Activated T-cell treated with anti-CD3 and anti-CD28 coated beads for 1 hour (primary cell): ENCODE data around the gene ATP5F1D.
A peak's percentile ranks its signal among the peaks of the same experiment; 100 is the strongest.

Source experiments
- DNase-seq: peaks from one replicate; pipeline ENCODE4 v3.0.0-alpha.2; 2020; ENCODE audit warnings: low read depth

ATP5F1D gene

GRCh38 chr19:1259206-1259875, 17.8 kb downstream of the ATP5F1D start:
- DNase-seq, result peak; percentile 50

DNA sequence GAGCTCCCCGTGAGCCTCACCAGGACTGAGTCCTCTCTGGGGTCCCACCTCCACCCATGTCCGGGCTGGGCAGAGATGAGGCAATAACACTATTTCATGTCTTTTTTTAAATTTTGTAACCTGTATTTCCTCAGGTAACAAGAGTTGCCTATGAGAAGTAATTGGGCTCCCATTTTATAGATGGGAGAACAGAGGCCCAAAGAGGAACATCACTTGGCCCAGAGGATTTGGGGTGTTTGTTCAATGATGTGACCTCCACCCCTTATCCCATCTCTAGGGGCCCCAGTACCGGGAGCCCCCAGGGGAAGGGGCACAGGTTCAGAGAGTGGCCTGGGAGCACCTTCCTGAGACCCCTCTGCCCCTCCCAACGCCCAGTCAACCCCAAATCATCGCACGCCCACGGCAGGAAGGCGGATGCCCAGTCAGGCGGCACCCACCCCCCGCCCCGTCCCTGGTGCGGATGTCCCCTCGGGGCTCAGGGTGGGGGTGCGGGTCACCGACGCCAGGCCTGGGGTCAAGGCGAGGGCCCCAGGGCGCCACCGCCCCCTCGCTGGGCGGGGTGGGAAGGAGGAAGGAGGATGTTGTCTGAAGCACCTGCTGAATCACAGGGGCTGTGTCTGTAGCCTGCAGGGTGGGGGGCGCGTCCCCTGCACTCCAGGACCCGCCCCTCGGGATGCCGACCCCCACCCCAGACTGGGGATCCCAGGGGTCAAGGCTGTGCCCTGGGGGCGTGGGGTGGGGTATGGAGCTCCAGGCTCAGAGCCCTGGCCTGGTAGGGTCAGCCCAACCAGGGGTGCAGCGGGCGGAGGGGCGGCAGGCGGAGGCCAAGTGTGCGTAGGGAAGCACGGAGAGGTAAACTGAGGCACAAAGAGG, 18.6 kb downstream of the ATP5F1D start:
- DNase-seq, result no peak

DNA sequence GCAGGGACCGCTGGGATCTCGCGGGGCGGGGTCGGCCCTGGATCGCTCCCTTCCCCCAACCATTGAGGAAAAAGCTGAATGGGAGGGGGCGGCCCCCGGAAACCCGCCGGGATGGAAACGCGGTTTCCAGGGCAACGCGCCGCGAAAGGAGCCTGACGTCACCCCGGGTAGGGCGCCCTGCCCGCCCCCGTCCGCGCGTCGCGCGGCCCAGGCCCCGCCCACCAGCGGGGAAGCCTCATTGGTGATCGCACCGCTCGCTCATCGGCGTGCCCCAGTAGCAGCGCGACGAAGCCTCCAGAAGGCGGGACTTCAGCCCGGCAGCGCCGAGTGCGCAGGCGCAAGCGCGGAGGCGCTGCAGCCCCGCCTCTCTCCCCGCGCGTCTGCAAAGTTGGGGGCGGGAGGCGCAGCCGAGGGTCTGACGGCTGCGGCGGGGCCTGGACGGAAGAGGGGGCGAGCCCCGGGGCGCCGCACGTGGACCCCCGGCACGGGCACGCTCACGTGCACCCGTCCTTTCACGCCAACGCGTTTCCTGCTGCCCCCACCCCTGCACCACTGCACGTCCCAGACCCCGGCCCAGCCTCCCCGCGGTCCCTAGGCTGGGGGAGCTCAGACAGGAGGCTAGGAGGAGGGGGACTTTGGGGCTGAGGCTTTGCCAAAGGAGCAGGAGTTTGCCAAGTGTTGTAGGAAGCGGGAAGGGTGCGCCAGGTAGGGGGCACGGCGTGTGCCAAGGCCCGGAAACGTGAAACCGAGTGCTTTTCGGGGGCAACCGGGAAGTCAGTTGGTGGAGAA, 19.4 kb downstream of the ATP5F1D start:
- peak; percentile 96 for DNase-seq

DNA sequence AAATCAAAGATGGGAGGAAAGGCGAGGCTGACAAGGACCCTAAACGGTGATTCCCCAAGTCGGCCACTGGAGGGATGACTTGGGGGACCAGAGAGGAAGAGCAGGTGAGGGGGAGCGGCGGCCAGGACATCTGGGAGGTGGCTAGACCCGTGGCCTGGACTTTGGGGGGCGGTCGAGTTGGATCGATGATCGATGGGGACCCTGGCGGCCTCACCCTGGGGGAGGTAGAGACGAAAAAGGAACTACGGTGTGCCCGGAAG, 19.9 kb downstream of the ATP5F1D start:
- DNase-seq, result no peak

DNA sequence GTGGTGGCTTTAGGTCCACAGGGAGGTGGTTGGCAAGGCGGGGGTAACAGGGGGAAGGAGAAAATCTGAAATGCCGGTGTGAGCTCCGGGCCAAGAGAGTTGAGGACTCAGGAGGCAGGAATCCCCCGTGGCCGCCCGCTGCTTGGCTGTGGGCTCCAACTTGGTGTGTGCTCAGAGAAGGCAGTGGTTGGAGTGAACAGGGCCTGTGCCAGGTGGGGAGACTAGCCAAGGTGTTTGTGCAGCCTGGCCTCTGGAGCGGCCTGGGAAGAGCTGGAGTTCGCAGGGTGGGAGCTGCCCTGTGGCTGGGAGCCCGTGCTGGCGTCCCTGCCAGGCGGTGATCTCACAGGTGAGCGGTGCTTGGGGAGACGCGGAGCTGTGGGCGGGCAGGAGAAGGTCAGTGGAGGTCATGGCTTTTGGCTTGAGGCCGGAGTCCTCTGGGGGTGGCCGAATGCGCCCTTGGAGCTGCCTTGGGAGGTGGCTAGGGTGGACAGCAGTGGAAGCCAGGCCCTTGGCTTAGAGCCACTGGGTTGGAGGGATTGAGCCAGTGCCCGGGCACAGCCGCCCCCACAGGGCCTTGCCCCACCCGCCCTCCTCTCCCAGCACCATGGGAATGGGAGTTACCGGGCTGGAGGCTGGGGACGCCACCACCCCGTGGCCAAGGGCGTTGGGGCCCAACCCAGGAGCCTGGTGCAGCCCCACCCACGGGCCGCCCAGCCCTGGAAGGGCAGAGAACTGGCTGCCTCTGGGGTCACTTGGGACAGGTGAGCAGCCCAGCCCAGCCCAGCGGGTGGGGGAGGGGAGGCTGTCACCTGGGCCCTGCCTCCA, 20.5 kb downstream of the ATP5F1D start:
- DNase-seq, result no peak

GRCh38 chr19:1262623-1263123, 21.1 kb downstream of the ATP5F1D start:
- no peak for DNase-seq

GRCh38 chr19:1263188-1263587, 21.6 kb downstream of the ATP5F1D start:
- DNase-seq, result no peak

GRCh38 chr19:1264801-1265614, 23.5 kb downstream of the ATP5F1D start:
- no peak for DNase-seq

- DNase-seq, result no peak
These were observed 24.1 kb downstream of the ATP5F1D start for GRCh38 chr19:1265615-1266128.

- DNase-seq, result peak; percentile 75
These were observed 24.8 kb downstream of the ATP5F1D start for GRCh38 chr19:1266129-1266915.

DNA sequence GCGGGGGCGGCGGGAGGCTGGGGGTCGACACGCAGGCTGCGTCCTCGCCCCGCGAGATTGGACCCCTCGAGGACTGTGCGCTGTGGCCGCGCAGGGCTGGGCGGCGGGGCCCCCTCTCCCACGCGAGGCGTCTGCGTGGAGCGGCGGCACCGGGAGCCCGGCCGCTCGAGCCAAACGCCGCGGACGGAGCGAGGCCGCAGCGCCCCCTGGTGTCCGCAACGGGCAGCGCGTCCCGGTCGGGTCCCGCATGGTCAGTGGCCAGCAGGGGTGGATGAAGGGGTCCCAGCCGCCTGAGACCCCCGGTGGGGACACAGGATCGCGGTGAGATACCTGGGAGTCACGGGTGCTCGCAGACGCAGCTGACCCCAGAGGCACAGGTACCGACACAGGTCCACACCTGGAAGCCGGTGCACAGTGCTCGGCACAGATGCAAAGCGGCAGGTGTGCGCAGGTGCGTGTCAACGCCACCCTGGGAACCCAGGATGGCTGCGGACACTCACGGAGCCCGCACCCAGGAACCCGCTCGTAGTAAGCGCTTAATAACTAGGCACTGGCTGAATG, 25.4 kb downstream of the ATP5F1D start:
- DNase-seq, result peak; percentile 62

- DNase-seq, result no peak
These were observed 26.1 kb downstream of the ATP5F1D start for GRCh38 chr19:1267477-1268225.

DNA sequence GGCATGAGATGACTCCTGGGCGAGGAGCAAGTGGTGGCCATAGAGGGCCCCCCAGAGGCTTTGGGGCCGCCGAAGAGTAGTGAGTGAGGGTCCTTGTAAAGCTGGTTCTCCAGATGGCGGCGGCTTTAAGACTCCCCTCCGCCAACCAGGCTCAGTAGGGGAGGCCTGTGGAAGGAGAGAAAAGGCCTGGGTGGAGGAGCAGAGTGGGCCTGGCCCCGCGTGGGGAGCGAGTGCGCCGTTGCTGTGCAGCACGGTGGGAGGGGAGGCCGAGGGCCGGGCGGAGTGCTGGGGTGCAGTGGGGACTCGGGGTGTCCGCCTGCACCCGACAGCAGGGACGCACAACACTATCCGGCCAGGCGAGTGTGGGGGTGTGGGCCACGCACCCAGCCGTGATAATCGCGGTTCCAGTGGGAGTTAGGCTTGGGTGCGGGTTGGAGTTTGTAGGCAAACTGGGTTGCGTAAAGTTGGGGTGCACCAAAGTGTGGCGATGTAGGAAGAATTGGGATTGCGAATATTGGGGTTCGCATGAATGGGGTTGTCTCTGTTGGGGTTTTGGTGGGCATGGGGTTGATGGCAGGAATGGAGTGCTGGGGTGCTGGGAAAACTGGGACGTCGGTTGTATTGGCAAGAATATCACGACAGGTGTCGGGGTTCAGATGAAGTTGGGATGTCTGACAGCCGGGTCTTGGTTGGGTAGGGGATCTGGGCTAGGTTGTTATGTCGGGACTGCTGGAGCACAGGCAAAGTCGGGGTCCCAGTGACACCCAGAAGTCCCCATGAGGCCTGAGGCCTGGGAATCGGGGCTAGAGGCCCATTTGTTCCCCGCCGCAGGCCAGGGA, 26.9 kb downstream of the ATP5F1D start:
- DNase-seq, result no peak

GRCh38 chr19:1269065-1269477, 27.5 kb downstream of the ATP5F1D start, which contains the start of gene CIRBP:
Gene CIRBP, plus strand, starts transcription at chr19:1269332. Its CDS starts 1,602 bp downstream, at chr19:1270934.
- DNase-seq, result peak; percentile 99

DNA sequence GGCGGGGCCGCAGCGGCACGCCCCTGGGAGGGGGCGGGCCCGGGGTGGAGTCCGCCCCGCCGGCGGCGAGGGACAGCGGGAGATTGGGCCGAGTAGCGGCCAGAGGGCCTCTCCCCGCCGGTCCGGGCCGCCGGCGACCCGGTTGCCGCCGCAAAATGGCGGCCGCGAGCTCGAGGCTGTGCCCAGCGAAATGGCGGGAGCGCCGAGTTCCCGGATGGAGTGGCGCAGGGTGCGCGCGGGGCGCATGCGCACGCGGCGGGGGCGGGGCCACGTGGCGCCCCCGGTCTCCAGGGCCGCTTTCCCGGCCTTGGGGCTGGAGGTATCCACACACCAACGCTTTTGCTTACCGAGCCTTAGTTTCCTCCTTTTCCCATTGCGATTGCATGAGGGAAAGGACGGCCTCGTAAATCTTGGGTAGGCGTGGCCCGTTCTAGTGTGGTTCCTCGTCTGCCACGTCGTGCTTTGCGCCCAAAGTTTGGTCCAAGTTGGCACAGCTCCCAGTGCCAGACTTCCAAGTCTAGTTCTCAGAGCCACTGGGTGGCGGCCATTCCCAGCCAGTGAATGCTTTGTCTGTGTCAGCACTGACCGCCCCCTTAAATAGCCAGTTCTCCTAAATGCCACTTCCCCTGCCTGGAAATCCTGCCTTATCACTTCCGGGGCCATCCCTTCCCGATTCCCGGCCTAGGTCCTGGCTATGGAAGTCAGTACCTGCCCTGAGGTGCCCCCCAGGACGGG, 28.1 kb downstream of the ATP5F1D start:
- DNase-seq, result peak; percentile 81

GRCh38 chr19:1270213-1270853, 28.8 kb downstream of the ATP5F1D start:
- DNase-seq, result no peak
